Heart left ventricle (tissue), 16 donors: ENCODE data around the gene ADGRD1. TPM values are rescaled to one million over a fixed set of nuclear protein-coding genes. Genes with fewer than 3 reads are reported as not detected.

Experiments used
- ATAC-seq, 4 donors: fragments of 200-7000 bp; cut with Tn5 transposase; one replicate each; pipeline ENCODE4 v1.9.1; 2020 to 2022; ENCODE audit warnings: moderate library complexity in 4 of 4, mild to moderate bottlenecking in 3 of 4, moderate number of reproducible peaks in 1 of 4
- DNase-seq, 5 donors: peaks; one replicate each; pipeline ENCODE4 v3.0.0-alpha.2; 2020
- H3K27ac ChIP-seq, 12 donors: fragments of 200-600 bp; sonication (generic) in 4 of 12; one replicate each; pipeline versions ENCODE4 v1.5.0 to v1.8.0; 2016 to 2022; ENCODE audit warnings: mild to moderate bottlenecking in 2 of 12
- H3K27me3 ChIP-seq, 9 donors: fragments of 200-600 bp; sonication (generic) in 2 of 9; one replicate each; pipeline versions ENCODE4 v1.5.1 to v1.8.0; 2016 to 2022; ENCODE audit warnings: mild to moderate bottlenecking in 3 of 9
- H3K36me3 ChIP-seq, 9 donors: fragments of 200-600 bp; sonication (generic) in 2 of 9; one replicate each; pipeline versions ENCODE4 v1.5.0 to v1.8.0; 2018 to 2022; ENCODE audit warnings: mild to moderate bottlenecking in 2 of 9
- H3K4me1 ChIP-seq, 12 donors: fragments of 200-600 bp; sonication (generic) in 4 of 12; one replicate each; pipeline versions ENCODE4 v1.5.0 to v1.8.0; 2016 to 2022; ENCODE audit warnings: mild to moderate bottlenecking in 3 of 12
- H3K4me3 ChIP-seq, 12 donors: fragments of 200-600 bp; sonication (generic) in 4 of 12; one replicate each; pipeline versions ENCODE4 v1.5.0 to v1.8.0; 2017 to 2022; ENCODE audit warnings: mild to moderate bottlenecking in 9 of 12, moderate library complexity in 4 of 12
- H3K9me3 ChIP-seq, 12 donors: fragments of 200-600 bp; sonication (generic) in 4 of 12; one replicate each; pipeline versions ENCODE4 v1.5.0 to v1.8.0; 2016 to 2022; ENCODE audit warnings: mild to moderate bottlenecking in 1 of 12
- CTCF ChIP-seq, 12 donors: fragments of 200-600 bp; sonication (generic) in 4 of 12; IDR thresholded peaks; one replicate each; pipeline versions ENCODE4 v1.5.0 to v1.8.0; 2018 to 2022; ENCODE audit warnings: antibody characterized with exemption in 12 of 12, mild to moderate bottlenecking in 5 of 12
- POLR2A ChIP-seq, 2 donors: fragments of 450-650 bp; IDR thresholded peaks; one replicate each; pipeline ENCODE4 v1.6.1; 2017; ENCODE audit warnings: antibody characterized with exemption in 2 of 2, mild to moderate bottlenecking in 2 of 2, moderate library complexity in 2 of 2
- WGBS, 4 donors: extraction: QIAGEN DNeasy Blood & Tissue Kit in 2 of 4; methylation state at CpG; one replicate each; pipeline versions ENCODE4 v1.1.5 to v1.1.7; 2013 to 2018; 5-methylcytosine and 5-hydroxymethylcytosine counted together
- intact Hi-C, 10 donors: fragments of 100-400 bp; cut with DNase I; formaldehyde crosslinking; loops; one replicate each; pipeline versions ENCODE4 v1.11.1 to v1.14.2; 2022
- polyA plus RNA-seq, 2 donors: library from polyadenylated mRNA; stranded (reverse); fragments of 200-250 nt; gene quantifications; one replicate each; pipeline ENCODE4 v1.2.3, GENCODE V29; 2013
- total RNA-seq, 9 donors: library from RNA; depleted of rRNA in 2 of 9; stranded (reverse); fragments of >200 nt in 2 of 9; fragmentation: NEBNext Ultra II Directional in 3 of 9; extraction: Animal tissue kit (Norgen Biotek cat#: 25700) in 3 of 9; gene quantifications; one replicate each; pipeline versions ENCODE4 v1.1.0 to v1.2.4, GENCODE V29; 2016 to 2023
- donor health status: ischemic (EF 13 %, LVEDD 7.1; RV severe dilation, severe dysfunction).
- donor health status: healthy with polysubstance abuse.
- donor health status: DM: no; HTN: yes; CAD: no.
- donor health status: DM: no; HTN: no; CAD: no.
- donor health status: ischemic (EF 25% LVEDD 6.9; RV normal size, moderate dysfunction).
- donor health status: ischemic (EF 25% LVEDD 5.7; RV mildly dilated, moderate dysfunction).
- donor health status: healthy.
- donor health status: DM: yes; HTN: yes; CAD: no.
- donor health status: ischemic (EF 35%, LVEDD 5.7; RV mildly dilated, moderate dysfunction).
- donor health status: nonischemic (EF 11% LVEDD 7.7; RV severe dilation, severe dysfunction).
- donor health status: DM: yes; HTN: yes; CAD: no.
- donor health status: PGD.
- donor health status: ischemic (EF 29% LVEDD 5.4; RV normal size, mild dysfunction).
- donor health status: nonischemic (EF 23%, LVEDD 6.1; RV moderate dilation, normal function).

ADGRD1 gene
- total and polyA plus RNA-seq, 11 donors, result 22.7 to 109 (median 66.3) TPM

GRCh38 chr12:131041216-131041967, 87.7 kb downstream of the ADGRD1 start:
- TF ChIP-seq POLR2A (IDR thresholded peaks at IDR 0.05) (no peak), CTCF (IDR thresholded peaks at IDR 0.05) (no peak)
- Histone ChIP-seq H3K9me3 (no peaks in the 10 kb centered on the region), H3K4me3 (no peak overlapping the region), H3K27ac (no peak overlapping the region), H3K36me3 (peaks cover 0 to 20% (median 0%) of the 10 kb centered on the region in 9 donors), H3K27me3 (no peaks in the 10 kb centered on the region), H3K4me1 (peaks cover 0 to 7% (median 0%) of the 10 kb centered on the region in 12 donors)
- DNase-seq (peak in 1 of 5 donors; percentile 22), ATAC-seq (peak in 1 of 4 donors; percentile 11)
- intact Hi-C loops, result no loop called here
- WGBS, 4 donors, result 78 to 91% (median 89%) methylated on average over 20 of the region's 20 CpGs

GRCh38 chr12:131041968-131042833, 88.5 kb downstream of the ADGRD1 start:
- Histone ChIP-seq H3K4me3 (no peak overlapping the region), H3K9me3 (no peaks in the 10 kb centered on the region), H3K36me3 (peaks cover 0 to 17% (median 0%) of the 10 kb centered on the region in 9 donors), H3K27me3 (no peaks in the 10 kb centered on the region), H3K27ac (no peak overlapping the region), H3K4me1 (peaks cover 0 to 10% (median under 1%) of the 10 kb centered on the region in 12 donors)
- peak in 1 of 5 donors; percentile 27 for DNase-seq
- 84 to 89% (median 86%) methylated on average over 23 to 29 of the region's 29 CpGs for WGBS, 4 donors
- TF ChIP-seq POLR2A (IDR thresholded peaks at IDR 0.05), result no peak
- TF ChIP-seq CTCF (IDR thresholded peaks at IDR 0.05), result no peak
- intact Hi-C loops, result no loop called here
- ATAC-seq, result no peak

GRCh38 chr12:131042834-131043245, 89.1 kb downstream of the ADGRD1 start:
- ATAC-seq (no peak), DNase-seq (peak in 1 of 5 donors; percentile 33)
- TF ChIP-seq POLR2A (IDR thresholded peaks at IDR 0.05), result no peak
- no peak for TF ChIP-seq CTCF (IDR thresholded peaks at IDR 0.05)
- intact Hi-C loops, result no loop called here
- Histone ChIP-seq H3K36me3 (peaks cover 0 to 17% (median 0%) of the 10 kb centered on the region in 9 donors), H3K27me3 (no peaks in the 10 kb centered on the region), H3K9me3 (no peaks in the 10 kb centered on the region), H3K4me1 (peaks cover 0 to 16% (median 5%) of the 10 kb centered on the region in 12 donors), H3K4me3 (no peak overlapping the region), H3K27ac (no peak overlapping the region)
- WGBS, 4 donors, result 94 to 95% (median 94%) methylated on average over 10 to 14 of the region's 14 CpGs

GRCh38 chr12:131043401-131043871, 89.7 kb downstream of the ADGRD1 start:
- DNase-seq (peak in 2 of 5 donors; percentile 20 to 58), ATAC-seq (no peak)
- Histone ChIP-seq H3K9me3 (no peaks in the 10 kb centered on the region), H3K27ac (no peak overlapping the region), H3K36me3 (peaks cover 0 to 17% (median 0%) of the 10 kb centered on the region in 9 donors), H3K27me3 (no peaks in the 10 kb centered on the region), H3K4me3 (no peak overlapping the region), H3K4me1 (peaks cover 0 to 22% (median 10%) of the 10 kb centered on the region in 12 donors)
- WGBS, 4 donors, result 91 to 95% (median 94%) methylated on average over 18 to 21 of the region's 21 CpGs
- TF ChIP-seq CTCF (IDR thresholded peaks at IDR 0.05), result no peak
- no peak for TF ChIP-seq POLR2A (IDR thresholded peaks at IDR 0.05)
- intact Hi-C loops, result no loop called here
